GM23338 (cell line): ENCODE measurements around the gene PCSK4.

Experiments
- EZH2 ChIP-seq: fragments of 200-600 bp; sonication (generic); IDR thresholded peaks from one replicate; pipeline ENCODE4 v1.8.0; 2017; ENCODE audit warnings: antibody characterized with exemption, mild to moderate bottlenecking, low read depth; ENCODE audit not compliant: unreplicated experiment
- EZH2phosphoT487 ChIP-seq: fragments of 200-600 bp; sonication (generic); IDR thresholded peaks from one replicate; pipeline ENCODE4 v1.8.1; 2018; ENCODE audit warnings: antibody characterized with exemption; ENCODE audit not compliant: unreplicated experiment
- POLR2AphosphoS5 ChIP-seq: IDR thresholded peaks from 2 replicates; pipeline ENCODE4 v1.6.1; 2016; ENCODE audit warnings: antibody characterized with exemption, low read depth
- TF ChIP-seq, protein P1 (sequence below), 2 experiments: fragments of 200-600 bp in 1 of 2; sonication (generic) in 1 of 2; conservative IDR thresholded peaks; 2 replicates each; pipeline versions ENCODE4 v1.5.1 to v1.6.1; 2016 to 2017; ENCODE audit warnings: antibody characterized with exemption in 2 of 2, low read depth in 2 of 2, mild to moderate bottlenecking in 2 of 2, moderate library complexity in 1 of 2
- TF ChIP-seq, protein P2 (sequence below): IDR thresholded peaks from 2 replicates; pipeline ENCODE4 v1.6.1; 2016; ENCODE audit warnings: antibody characterized with exemption

DNA sequence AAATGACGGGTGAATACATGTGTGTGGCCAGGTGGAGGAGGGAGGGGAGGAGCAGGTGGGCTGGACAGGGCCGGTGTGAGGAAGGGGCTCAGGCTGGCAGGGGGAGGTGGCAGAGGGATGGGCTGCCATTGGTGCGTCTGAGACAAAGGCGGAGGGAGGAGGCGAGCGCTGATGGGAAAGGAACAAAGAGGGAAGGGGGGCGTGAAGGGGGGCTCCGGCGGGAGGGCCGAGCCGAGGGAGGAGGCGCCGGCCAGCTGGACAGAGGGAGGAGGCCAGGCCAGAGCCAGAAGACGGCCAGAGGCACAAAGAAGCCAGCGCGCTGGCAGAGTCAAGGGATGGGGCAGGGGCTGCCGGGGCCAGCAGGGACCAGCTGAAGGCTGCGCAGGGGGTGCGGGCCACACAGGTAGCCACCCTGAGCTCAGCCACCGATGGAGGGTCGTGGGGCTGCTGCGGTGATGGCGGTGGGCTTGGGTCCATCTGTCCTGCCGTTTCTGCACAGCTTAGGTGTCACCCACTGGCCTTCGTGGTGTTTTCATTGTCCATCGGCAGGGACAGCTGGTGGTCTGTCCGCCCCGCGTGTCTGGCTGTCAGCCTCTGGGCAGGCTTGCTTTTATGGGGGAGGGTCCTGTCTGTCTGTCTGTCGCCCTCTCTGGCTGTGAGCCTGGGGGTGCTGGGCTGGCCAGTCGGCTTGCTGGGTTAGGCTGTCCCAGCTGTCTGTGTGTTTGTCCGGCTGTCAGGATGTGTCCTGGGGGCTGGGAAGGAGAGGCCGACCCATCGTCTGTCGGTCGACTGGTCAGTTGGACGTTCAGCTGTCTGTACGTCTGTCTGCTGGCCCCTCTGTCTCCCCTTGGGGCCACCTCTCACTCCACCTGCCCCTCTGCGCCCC, 38.0 kb downstream of the PCSK4 start:
- no peak for TF ChIP-seq POLR2AphosphoS5
- TF ChIP-seq, protein P1, sequence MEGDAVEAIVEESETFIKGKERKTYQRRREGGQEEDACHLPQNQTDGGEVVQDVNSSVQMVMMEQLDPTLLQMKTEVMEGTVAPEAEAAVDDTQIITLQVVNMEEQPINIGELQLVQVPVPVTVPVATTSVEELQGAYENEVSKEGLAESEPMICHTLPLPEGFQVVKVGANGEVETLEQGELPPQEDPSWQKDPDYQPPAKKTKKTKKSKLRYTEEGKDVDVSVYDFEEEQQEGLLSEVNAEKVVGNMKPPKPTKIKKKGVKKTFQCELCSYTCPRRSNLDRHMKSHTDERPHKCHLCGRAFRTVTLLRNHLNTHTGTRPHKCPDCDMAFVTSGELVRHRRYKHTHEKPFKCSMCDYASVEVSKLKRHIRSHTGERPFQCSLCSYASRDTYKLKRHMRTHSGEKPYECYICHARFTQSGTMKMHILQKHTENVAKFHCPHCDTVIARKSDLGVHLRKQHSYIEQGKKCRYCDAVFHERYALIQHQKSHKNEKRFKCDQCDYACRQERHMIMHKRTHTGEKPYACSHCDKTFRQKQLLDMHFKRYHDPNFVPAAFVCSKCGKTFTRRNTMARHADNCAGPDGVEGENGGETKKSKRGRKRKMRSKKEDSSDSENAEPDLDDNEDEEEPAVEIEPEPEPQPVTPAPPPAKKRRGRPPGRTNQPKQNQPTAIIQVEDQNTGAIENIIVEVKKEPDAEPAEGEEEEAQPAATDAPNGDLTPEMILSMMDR (conservative IDR thresholded peaks at IDR 0.05; ENCODE audit: low read depth in 2 of 2): no peak
- no peak for TF ChIP-seq EZH2phosphoT487
- no peak for TF ChIP-seq EZH2
- TF ChIP-seq, protein P2, sequence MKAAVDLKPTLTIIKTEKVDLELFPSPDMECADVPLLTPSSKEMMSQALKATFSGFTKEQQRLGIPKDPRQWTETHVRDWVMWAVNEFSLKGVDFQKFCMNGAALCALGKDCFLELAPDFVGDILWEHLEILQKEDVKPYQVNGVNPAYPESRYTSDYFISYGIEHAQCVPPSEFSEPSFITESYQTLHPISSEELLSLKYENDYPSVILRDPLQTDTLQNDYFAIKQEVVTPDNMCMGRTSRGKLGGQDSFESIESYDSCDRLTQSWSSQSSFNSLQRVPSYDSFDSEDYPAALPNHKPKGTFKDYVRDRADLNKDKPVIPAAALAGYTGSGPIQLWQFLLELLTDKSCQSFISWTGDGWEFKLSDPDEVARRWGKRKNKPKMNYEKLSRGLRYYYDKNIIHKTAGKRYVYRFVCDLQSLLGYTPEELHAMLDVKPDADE: no peak
